DOHH2 (cell line): ENCODE results near the gene MRTFB.

Experiments
- EZH2phosphoT487 ChIP-seq: fragments of 200-600 bp; sonication (generic); IDR thresholded peaks from 2 replicates; pipeline ENCODE4 v1.6.1; 2017; ENCODE audit warnings: borderline replicate concordance, mild to moderate bottlenecking, antibody characterized with exemption, low read length, moderate library complexity, mixed read lengths
- TF ChIP-seq, protein P1 (sequence below): fragments of 200-600 bp; sonication (generic); IDR thresholded peaks from one replicate; pipeline ENCODE4 v1.5.1; 2014; ENCODE audit warnings: antibody characterized with exemption, mild to moderate bottlenecking, low read depth, low read length; ENCODE audit not compliant: poor library complexity, severe bottlenecking

DNA sequence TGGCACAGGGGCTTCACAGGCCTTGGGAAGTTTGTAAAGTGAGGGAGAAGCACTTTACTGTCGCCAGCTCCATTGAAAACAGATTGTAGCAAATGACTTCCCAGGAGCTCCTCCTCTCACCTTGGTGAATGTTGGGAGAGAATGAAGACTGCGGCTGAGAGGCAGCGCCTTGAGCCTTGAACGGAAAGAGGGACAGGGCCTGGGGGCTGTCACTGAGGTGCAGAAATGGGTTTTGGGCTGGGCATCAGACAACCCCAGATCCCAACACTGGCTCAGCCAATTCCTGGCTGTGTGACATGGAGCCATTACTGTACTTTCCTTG lies 603 bp upstream of the MRTFB start:
- TF ChIP-seq EZH2phosphoT487: no peak
- TF ChIP-seq, protein P1, sequence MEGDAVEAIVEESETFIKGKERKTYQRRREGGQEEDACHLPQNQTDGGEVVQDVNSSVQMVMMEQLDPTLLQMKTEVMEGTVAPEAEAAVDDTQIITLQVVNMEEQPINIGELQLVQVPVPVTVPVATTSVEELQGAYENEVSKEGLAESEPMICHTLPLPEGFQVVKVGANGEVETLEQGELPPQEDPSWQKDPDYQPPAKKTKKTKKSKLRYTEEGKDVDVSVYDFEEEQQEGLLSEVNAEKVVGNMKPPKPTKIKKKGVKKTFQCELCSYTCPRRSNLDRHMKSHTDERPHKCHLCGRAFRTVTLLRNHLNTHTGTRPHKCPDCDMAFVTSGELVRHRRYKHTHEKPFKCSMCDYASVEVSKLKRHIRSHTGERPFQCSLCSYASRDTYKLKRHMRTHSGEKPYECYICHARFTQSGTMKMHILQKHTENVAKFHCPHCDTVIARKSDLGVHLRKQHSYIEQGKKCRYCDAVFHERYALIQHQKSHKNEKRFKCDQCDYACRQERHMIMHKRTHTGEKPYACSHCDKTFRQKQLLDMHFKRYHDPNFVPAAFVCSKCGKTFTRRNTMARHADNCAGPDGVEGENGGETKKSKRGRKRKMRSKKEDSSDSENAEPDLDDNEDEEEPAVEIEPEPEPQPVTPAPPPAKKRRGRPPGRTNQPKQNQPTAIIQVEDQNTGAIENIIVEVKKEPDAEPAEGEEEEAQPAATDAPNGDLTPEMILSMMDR: no peak
